HepG2 (cell line): ENCODE results near the gene TMEM225B. TPM values are rescaled to one million over a fixed set of nuclear protein-coding genes. Genes with fewer than 3 reads are reported as not detected.

ENCODE experiments used
- IRX3 ChIP-seq: sonication (generic); formaldehyde crosslinking; IDR thresholded peaks from 2 replicates; pipeline ENCODE4 v1.8.1; 2023; ENCODE audit warnings: mild to moderate bottlenecking, low read depth, missing genetic modification reagents, borderline replicate concordance
- KAT2B ChIP-seq: fragments of 150-350 bp; IDR thresholded peaks from 2 replicates; pipeline ENCODE4 v1.6.1; 2014; ENCODE audit warnings: low read depth, low read length, borderline replicate concordance
- NFATC3 ChIP-seq: sonication (generic); formaldehyde crosslinking; IDR thresholded peaks from 2 replicates; pipeline ENCODE4 v1.5.1; 2020; ENCODE audit warnings: mild to moderate bottlenecking, missing genetic modification reagents
- NR2F2 ChIP-seq: IDR thresholded peaks from 2 replicates; pipeline ENCODE4 v1.6.1; 2012; ENCODE audit warnings: low read depth, inconsistent platforms, borderline replicate concordance
- NR2F6 ChIP-seq, 2 experiments: IDR thresholded peaks; 2 replicates each; pipeline ENCODE4 v1.6.1; 2016; ENCODE audit warnings: antibody characterized with exemption in 1 of 2, mild to moderate bottlenecking in 1 of 2
- SIX4 ChIP-seq: sonication (generic); formaldehyde crosslinking; IDR thresholded peaks from 2 replicates; pipeline ENCODE4 v1.4.0; 2020; ENCODE audit warnings: missing genetic modification reagents
- ZNF274 ChIP-seq: sonication (generic); formaldehyde crosslinking; IDR thresholded peaks from 2 replicates; pipeline ENCODE4 v1.5.1; 2020; ENCODE audit warnings: mild to moderate bottlenecking, missing genetic modification reagents
- ZNF331 ChIP-seq: sonication (generic); formaldehyde crosslinking; IDR thresholded peaks from 2 replicates; pipeline ENCODE4 v1.4.0; 2020; ENCODE audit warnings: missing genetic modification reagents
- ZNF484 ChIP-seq: sonication (generic); formaldehyde crosslinking; IDR thresholded peaks from 2 replicates; pipeline ENCODE4 v1.5.1; 2020; ENCODE audit warnings: mild to moderate bottlenecking, low read depth, missing genetic modification reagents, borderline replicate concordance
- ZNF552 ChIP-seq: sonication (generic); formaldehyde crosslinking; IDR thresholded peaks from 2 replicates; pipeline ENCODE4 v1.9.0; 2022; ENCODE audit warnings: missing genetic modification reagents, mild to moderate bottlenecking, borderline replicate concordance
- ZNF674 ChIP-seq: sonication (generic); formaldehyde crosslinking; IDR thresholded peaks from 2 replicates; pipeline ENCODE4 v1.5.0; 2020; ENCODE audit warnings: low read depth, mild to moderate bottlenecking, missing genetic modification reagents
- ZNF761 ChIP-seq: sonication (generic); formaldehyde crosslinking; conservative IDR thresholded peaks from 2 replicates; pipeline ENCODE4 v1.4.0; 2020; ENCODE audit warnings: mild to moderate bottlenecking, missing genetic modification reagents
- polyA plus RNA-seq, 8 experiments: library from polyadenylated mRNA; depleted of rRNA in 3 of 8; stranded (reverse) in 7 of 8; unstranded in 1 of 8; fragments of >200 nt; fragmentation: Illumina TruSeq in 4 of 8; extraction: Trizol in 4 of 8; gene quantifications; 2 replicates each; pipeline versions ENCODE4 v1.2.1 to v1.2.3, GENCODE V29; 2011 to 2016; ENCODE audit warnings: low read depth in 4 of 8, missing spikeins in 1 of 8, mixed read lengths in 1 of 8; ENCODE audit not compliant: insufficient read depth in 1 of 8
- total RNA-seq, 5 experiments: library from RNA; depleted of rRNA; stranded (reverse); fragments of >200 nt; fragmentation: Illumina TruSeq; extraction: Trizol; gene quantifications; 2 replicates each; pipeline ENCODE4 v1.2.3, GENCODE V29; 2016; ENCODE audit warnings: low read depth in 1 of 5
- TF ChIP-seq, protein P1 (sequence below): sonication (generic); formaldehyde crosslinking; IDR thresholded peaks from 2 replicates; pipeline ENCODE4 v1.4.0; 2020; ENCODE audit warnings: mild to moderate bottlenecking, missing genetic modification reagents
- TF ChIP-seq, protein P2 (sequence below): sonication (generic); formaldehyde crosslinking; IDR thresholded peaks from 2 replicates; pipeline ENCODE4 v1.8.0; 2022; ENCODE audit warnings: low read depth, missing genetic modification reagents
- TF ChIP-seq, protein P3 (sequence below): sonication (generic); formaldehyde crosslinking; IDR thresholded peaks from 2 replicates; pipeline ENCODE4 v1.5.0; 2020; ENCODE audit warnings: mild to moderate bottlenecking, missing genetic modification reagents, borderline replicate concordance

TMEM225B gene
- total and polyA plus RNA-seq, 2 of the 13 experiments (the other 11 are each of a cell fraction or from before 2014, with no cell fraction given) = 0.78 to 0.95 TPM

DNA sequence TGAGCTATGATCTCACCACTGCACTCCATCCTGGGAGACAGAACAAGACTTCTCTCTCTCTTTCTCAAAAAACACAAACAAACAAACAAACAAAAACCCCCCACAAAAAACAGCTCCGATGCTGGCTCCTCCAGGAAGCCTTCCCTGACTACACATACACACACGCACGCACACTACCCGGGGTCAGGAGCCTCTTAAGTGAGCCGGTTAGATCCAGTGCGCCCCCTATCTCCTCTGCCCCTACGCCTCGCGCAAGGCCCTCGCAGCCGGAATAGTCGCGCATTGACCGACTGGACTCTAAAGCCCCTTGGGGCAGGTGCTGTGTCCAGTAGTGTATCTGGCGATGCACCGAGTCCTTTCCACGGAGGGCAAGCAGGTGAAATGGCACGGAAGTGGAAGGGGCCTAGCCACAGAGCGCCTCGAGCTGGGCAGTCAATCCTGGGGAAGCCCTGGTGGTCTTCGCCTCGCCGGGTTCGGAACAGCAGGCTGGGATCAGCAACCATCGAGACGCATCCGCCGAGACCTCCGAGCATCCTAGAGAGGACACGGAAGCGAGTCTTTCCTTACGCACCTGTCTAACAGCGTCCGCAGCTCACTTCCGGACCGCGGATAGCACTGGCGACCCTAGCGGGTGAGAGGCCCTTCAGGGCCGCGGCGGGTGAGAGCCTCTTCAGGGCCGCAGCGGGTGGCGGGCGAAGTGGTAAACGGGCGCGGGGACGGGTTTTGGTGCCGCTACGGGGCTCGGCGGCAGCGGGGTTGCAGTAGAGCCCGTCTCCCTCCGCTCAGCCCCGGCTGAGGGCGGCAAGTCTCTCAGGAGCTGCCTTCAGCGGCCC lies 18.5 kb downstream of the TMEM225B start, which contains the start of gene ZSCAN25 (continued):
- peak; percentile 89; the same call in 1 of the 2 replicates for TF ChIP-seq ZNF761 (CRISPR knock-in tag)
- TF ChIP-seq, protein P1, sequence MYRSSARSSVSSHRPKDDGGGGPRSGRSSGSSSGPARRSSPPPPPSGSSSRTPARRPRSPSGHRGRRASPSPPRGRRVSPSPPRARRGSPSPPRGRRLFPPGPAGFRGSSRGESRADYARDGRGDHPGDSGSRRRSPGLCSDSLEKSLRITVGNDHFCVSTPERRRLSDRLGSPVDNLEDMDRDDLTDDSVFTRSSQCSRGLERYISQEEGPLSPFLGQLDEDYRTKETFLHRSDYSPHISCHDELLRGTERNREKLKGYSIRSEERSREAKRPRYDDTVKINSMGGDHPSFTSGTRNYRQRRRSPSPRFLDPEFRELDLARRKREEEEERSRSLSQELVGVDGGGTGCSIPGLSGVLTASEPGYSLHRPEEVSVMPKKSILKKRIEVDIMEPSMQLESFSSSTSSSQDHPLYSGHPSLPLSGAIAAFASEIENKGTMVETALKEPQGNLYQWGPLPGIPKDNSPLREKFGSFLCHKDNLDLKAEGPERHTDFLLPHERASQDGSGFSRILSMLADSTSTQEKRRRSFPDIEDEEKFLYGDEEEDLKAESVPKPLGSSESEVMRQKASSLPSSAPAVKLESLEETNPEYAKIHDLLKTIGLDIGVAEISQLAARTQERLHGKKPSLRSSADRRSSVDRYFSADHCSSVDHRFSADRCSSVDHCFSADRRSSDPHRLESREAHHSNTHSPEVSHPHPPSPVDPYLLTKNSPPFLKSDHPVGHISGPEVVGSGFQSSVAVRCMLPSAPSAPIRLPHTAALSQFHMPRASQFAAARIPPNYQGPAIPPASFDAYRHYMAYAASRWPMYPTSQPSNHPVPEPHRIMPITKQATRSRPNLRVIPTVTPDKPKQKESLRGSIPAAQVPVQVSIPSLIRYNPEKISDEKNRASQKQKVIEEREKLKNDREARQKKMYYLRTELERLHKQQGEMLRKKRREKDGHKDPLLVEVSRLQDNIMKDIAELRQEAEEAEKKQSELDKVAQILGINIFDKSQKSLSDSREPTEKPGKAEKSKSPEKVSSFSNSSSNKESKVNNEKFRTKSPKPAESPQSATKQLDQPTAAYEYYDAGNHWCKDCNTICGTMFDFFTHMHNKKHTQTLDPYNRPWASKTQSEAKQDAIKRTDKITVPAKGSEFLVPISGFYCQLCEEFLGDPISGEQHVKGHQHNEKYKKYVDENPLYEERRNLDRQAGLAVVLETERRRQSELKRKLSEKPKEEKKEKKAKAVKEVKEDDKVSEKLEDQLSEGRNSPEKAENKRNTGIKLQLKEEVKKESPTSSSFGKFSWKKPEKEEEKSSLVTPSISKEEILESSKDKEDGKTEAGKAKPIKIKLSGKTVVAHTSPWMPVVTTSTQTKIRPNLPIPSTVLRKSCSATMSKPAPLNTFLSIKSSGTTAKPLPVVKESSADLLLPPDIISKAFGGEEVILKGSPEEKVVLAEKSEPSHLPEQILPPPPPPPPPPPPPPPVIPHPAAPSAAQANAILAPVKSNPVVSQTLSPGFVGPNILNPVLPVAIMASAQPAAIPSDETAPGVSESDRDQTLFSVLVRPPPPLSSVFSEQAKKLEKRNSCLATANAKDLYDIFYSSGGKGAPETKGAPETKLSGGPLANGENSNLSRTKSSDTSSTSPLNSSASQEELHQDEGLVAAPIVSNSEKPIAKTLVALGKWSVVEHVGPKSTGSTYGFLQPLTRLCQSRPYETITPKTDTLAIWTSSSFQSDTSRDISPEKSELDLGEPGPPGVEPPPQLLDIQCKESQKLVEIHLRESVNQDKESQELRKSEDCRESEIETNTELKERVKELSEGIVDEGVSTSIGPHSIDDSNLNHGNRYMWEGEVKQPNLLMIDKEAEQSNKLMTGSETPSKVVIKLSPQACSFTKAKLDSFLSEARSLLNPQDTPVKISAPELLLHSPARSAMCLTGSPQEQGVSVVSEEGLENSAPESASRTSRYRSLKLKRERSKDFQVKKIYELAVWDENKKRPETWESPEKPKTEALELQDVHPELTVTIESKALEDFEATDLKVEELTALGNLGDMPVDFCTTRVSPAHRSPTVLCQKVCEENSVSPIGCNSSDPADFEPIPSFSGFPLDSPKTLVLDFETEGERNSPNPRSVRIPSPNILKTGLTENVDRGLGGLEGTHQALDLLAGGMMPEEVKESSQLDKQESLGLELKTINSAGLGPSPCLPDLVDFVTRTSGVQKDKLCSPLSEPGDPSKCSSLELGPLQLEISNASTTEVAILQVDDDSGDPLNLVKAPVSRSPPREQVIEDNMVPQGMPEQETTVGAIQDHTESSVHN = 0 out of 2 replicates have a peak, but pooled peaks have one; percentile 40
- TF ChIP-seq SIX4 (CRISPR knock-in tag) = no peak
- peak; percentile 84 for TF ChIP-seq ZNF552 (CRISPR knock-in tag)
- peak; percentile 97; the same call in 1 of the 2 replicates for TF ChIP-seq NFATC3 (CRISPR knock-in tag)
- TF ChIP-seq ZNF674 (CRISPR knock-in tag) = no peak
- peak; percentile 18; the same call in 1 of the 2 replicates for TF ChIP-seq IRX3 (CRISPR knock-in tag)
- TF ChIP-seq, protein P2, sequence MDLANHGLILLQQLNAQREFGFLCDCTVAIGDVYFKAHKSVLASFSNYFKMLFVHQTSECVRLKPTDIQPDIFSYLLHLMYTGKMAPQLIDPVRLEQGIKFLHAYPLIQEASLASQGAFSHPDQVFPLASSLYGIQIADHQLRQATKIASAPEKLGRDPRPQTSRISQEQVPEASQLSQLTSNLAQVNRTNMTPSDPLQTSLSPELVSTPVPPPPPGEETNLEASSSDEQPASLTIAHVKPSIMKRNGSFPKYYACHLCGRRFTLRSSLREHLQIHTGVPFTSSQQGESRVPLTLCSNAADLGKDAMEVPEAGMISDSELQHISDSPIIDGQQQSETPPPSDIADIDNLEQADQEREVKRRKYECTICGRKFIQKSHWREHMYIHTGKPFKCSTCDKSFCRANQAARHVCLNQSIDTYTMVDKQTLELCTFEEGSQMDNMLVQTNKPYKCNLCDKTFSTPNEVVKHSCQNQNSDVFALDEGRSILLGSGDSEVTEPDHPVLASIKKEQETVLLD (CRISPR knock-in tag) = no peak
- TF ChIP-seq NR2F2 = peak; percentile 42; the same call in 1 of the 2 replicates
- TF ChIP-seq NR2F6 (IDR thresholded peaks at IDR 0.05) = no peak
- TF ChIP-seq NR2F6 (CRISPR knock-in tag; IDR thresholded peaks at IDR 0.05) = peak; percentile 47
- TF ChIP-seq ZNF331 (CRISPR knock-in tag) = peak; percentile 28
- TF ChIP-seq ZNF484 = no peak
- peak; percentile 94 for TF ChIP-seq ZNF274
- TF ChIP-seq KAT2B = no peak
- TF ChIP-seq, protein P3, sequence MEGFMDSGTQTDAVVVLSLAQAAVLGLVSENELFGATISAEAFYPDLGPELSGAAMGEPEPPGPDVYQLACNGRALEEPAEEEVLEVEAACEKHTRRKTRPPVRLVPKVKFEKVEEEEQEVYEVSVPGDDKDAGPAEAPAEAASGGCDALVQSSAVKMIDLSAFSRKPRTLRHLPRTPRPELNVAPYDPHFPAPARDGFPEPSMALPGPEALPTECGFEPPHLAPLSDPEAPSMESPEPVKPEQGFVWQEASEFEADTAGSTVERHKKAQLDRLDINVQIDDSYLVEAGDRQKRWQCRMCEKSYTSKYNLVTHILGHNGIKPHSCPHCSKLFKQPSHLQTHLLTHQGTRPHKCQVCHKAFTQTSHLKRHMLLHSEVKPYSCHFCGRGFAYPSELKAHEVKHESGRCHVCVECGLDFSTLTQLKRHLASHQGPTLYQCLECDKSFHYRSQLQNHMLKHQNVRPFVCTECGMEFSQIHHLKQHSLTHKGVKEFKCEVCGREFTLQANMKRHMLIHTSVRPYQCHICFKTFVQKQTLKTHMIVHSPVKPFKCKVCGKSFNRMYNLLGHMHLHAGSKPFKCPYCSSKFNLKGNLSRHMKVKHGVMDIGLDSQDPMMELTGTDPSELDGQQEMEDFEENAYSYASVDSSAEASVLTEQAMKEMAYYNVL = peak; percentile 68; the same call in 1 of the 2 replicates
